CD4-positive, alpha-beta T cell treated with Interleukin-6 at 100 ng/mL for 8 hours (primary cell): ENCODE measurements around the gene PTPN21.

Source experiments
- DNase-seq: peaks from one replicate; pipeline ENCODE4 v3.0.0-alpha.2; 2020; ENCODE audit warnings: mixed read lengths, low spot score

Gene PTPN21

GRCh38 chr14:88554457-88555286, at the start of gene PTPN21:
TSS of gene PTPN21 (minus strand) at chr14:88555007. CDS start at chr14:88550417, 4,590 bp downstream.
- no peak for DNase-seq

- DNase-seq, result no peak
Observed at GRCh38 chr14:88604212-88604611, 49.4 kb upstream of the PTPN21 start.

GRCh38 chr14:88599761-88600439, 45.1 kb upstream of the PTPN21 start:
- DNase-seq, result no peak

- DNase-seq, result no peak
Observed at GRCh38 chr14:88599326-88599725, 44.5 kb upstream of the PTPN21 start.

GRCh38 chr14:88598097-88598675, 43.4 kb upstream of the PTPN21 start:
- no peak for DNase-seq

GRCh38 chr14:88597601-88598000, 42.8 kb upstream of the PTPN21 start:
- DNase-seq, result no peak

GRCh38 chr14:88597038-88597437, 42.2 kb upstream of the PTPN21 start:
- DNase-seq, result no peak

- DNase-seq, result no peak
Observed at GRCh38 chr14:88592031-88592430, 37.2 kb upstream of the PTPN21 start.

GRCh38 chr14:88590173-88590572, 35.4 kb upstream of the PTPN21 start:
- DNase-seq, result no peak

GRCh38 chr14:88588081-88588480, 33.3 kb upstream of the PTPN21 start:
- DNase-seq, result no peak

GRCh38 chr14:88584451-88584850, 29.6 kb upstream of the PTPN21 start:
- DNase-seq, result no peak

GRCh38 chr14:88576222-88576621, 21.4 kb upstream of the PTPN21 start:
- no peak for DNase-seq

GRCh38 chr14:88572117-88572516, 17.3 kb upstream of the PTPN21 start:
- no peak for DNase-seq

GRCh38 chr14:88568196-88568595, 13.4 kb upstream of the PTPN21 start:
- DNase-seq, result no peak

- DNase-seq, result no peak
Observed at GRCh38 chr14:88565427-88565826, 10.6 kb upstream of the PTPN21 start.

GRCh38 chr14:88563845-88564244, 9.0 kb upstream of the PTPN21 start:
- no peak for DNase-seq

- DNase-seq, result peak; percentile 85
Observed at GRCh38 chr14:88562831-88563686, 8.3 kb upstream of the PTPN21 start, which contains the start of gene ZC3H14. TSS of gene ZC3H14 (plus strand) at chr14:88563037. CDS start at chr14:88563134, 97 bp downstream.

GRCh38 chr14:88562532-88562830, 7.7 kb upstream of the PTPN21 start:
- no peak for DNase-seq

- no peak for DNase-seq
Observed at GRCh38 chr14:88559852-88560251, 5.0 kb upstream of the PTPN21 start.

GRCh38 chr14:88556581-88556980, 1.8 kb upstream of the PTPN21 start:
- no peak for DNase-seq

GRCh38 chr14:88553886-88554456, 836 bp downstream of the PTPN21 start:
- no peak for DNase-seq

GRCh38 chr14:88552876-88553275, 1.9 kb downstream of the PTPN21 start:
- DNase-seq, result no peak
